Sigmoid colon (tissue), 7 donors: ENCODE data around the gene NUFIP1. TPM values are rescaled to one million over a fixed set of nuclear protein-coding genes. Genes with fewer than 3 reads are reported as not detected.

Experiments
- DNase-seq: peaks from one replicate; pipeline ENCODE4 v3.0.0-alpha.2; 2019
- H3K27ac ChIP-seq, 4 donors: fragments of 200-600 bp; sonication (generic); one replicate each; pipeline ENCODE4 v1.5.1; 2016 to 2019; ENCODE audit warnings: mild to moderate bottlenecking in 1 of 4
- H3K27me3 ChIP-seq, 3 donors: fragments of 200-600 bp; sonication (generic); one replicate each; pipeline ENCODE4 v1.5.1; 2019; ENCODE audit warnings: mild to moderate bottlenecking in 1 of 3
- H3K36me3 ChIP-seq, 4 donors: fragments of 200-600 bp; sonication (generic); one replicate each; pipeline ENCODE4 v1.5.1; 2016 to 2019
- H3K4me1 ChIP-seq, 4 donors: fragments of 200-600 bp; sonication (generic); one replicate each; pipeline ENCODE4 v1.5.1; 2017 to 2019
- H3K4me3 ChIP-seq, 4 donors: fragments of 200-600 bp; sonication (generic); one replicate each; pipeline ENCODE4 v1.5.1; 2017 to 2019; ENCODE audit warnings: mild to moderate bottlenecking in 2 of 4, moderate library complexity in 1 of 4
- H3K9me3 ChIP-seq, 4 donors: fragments of 200-600 bp in 3 of 4; sonication (generic) in 3 of 4; one replicate each; pipeline versions ENCODE4 v1.5.1 to v1.6.1; 2013 to 2019
- EP300 ChIP-seq, 4 donors: sonication (generic); formaldehyde crosslinking; IDR thresholded peaks; one replicate each; pipeline ENCODE4 v1.6.1; 2017; ENCODE audit warnings: antibody characterized with exemption in 4 of 4
- POLR2A ChIP-seq, 2 donors: fragments of 450-650 bp; IDR thresholded peaks; one replicate each; pipeline ENCODE4 v1.6.1; 2016; ENCODE audit warnings: antibody characterized with exemption in 2 of 2, mild to moderate bottlenecking in 2 of 2, moderate library complexity in 2 of 2
- POLR2AphosphoS5 ChIP-seq, 4 donors: sonication (generic); formaldehyde crosslinking; IDR thresholded peaks; one replicate each; pipeline ENCODE4 v1.6.1; 2017; ENCODE audit warnings: antibody characterized with exemption in 4 of 4
- WGBS, 2 donors: extraction: QIAGEN DNeasy Blood & Tissue Kit; methylation state at CpG; one replicate each; pipeline ENCODE4 v1.1.7; 2013; 5-methylcytosine and 5-hydroxymethylcytosine counted together
- intact Hi-C: fragments of 100-400 bp; cut with DNase I; formaldehyde crosslinking; loops from one replicate; pipeline ENCODE4 v1.15.1; 2023
- polyA plus RNA-seq, 3 donors: library from polyadenylated mRNA; stranded (reverse); fragments of 200-250 nt; gene quantifications; one replicate each; pipeline ENCODE4 v1.2.3, GENCODE V29; 2013
- total RNA-seq, 4 donors: library from RNA; depleted of rRNA; stranded (reverse); fragments of >200 nt; gene quantifications; one replicate each; pipeline ENCODE4 v1.1.0, GENCODE V29; 2016
- TF ChIP-seq, protein P1 (sequence below), 4 experiments: fragments of 450-650 bp in 3 of 4; fragments of 200-600 bp in 1 of 4; IDR thresholded peaks; one replicate each; pipeline ENCODE4 v1.5.1; 2016 to 2019; ENCODE audit warnings: antibody characterized with exemption in 4 of 4, mild to moderate bottlenecking in 3 of 4, moderate library complexity in 2 of 4
- donor health status: healthy with polysubstance abuse.
- donor health status: Bipolar disorder and iron deficiency.
- donor health status: healthy.

Gene NUFIP1
- total and polyA plus RNA-seq, 7 donors: 1.6 to 3.5 (median 2.7) TPM

DNA sequence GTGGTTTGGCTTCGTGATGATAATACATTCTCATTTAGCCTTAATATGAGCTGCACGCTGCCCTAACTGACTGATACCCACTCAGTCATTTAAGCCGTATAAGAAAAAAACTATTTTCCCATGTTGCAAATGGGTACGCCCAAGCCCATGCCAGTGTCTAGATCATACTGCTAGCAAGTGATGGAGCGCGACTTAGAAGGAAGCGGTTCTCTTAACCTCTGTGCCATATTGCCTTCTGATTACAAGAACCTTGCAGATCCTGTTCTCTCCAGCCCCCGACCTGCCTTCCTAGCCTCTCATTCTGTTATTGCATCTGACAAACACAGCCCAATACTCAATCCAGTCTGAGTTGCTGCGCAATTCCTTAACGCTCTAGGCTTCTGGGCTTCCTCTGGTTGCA is 670 bp upstream of the NUFIP1 start:
- WGBS, 2 donors: 4 to 8% methylated on average over 10 of the region's 10 CpGs
- peak overlapping the region; percentile 75 to 97 (median 86) for H3K4me3 ChIP-seq
- intact Hi-C loops: no loop called here
- H3K36me3 ChIP-seq: peaks cover 0 to 9% (median 0%) of the 10 kb centered on the region in 4 donors
- H3K4me1 ChIP-seq: peaks cover 0 to 44% (median 33%) of the 10 kb centered on the region in 4 donors
- peak overlapping the region; percentile 84 to 88 (median 88) for H3K27ac ChIP-seq
- DNase-seq: no peak
- no peaks in the 10 kb centered on the region for H3K27me3 ChIP-seq
- H3K9me3 ChIP-seq: no peaks in the 10 kb centered on the region
- TF ChIP-seq EP300 (IDR thresholded peaks at IDR 0.05): no peak
- TF ChIP-seq, protein P1, sequence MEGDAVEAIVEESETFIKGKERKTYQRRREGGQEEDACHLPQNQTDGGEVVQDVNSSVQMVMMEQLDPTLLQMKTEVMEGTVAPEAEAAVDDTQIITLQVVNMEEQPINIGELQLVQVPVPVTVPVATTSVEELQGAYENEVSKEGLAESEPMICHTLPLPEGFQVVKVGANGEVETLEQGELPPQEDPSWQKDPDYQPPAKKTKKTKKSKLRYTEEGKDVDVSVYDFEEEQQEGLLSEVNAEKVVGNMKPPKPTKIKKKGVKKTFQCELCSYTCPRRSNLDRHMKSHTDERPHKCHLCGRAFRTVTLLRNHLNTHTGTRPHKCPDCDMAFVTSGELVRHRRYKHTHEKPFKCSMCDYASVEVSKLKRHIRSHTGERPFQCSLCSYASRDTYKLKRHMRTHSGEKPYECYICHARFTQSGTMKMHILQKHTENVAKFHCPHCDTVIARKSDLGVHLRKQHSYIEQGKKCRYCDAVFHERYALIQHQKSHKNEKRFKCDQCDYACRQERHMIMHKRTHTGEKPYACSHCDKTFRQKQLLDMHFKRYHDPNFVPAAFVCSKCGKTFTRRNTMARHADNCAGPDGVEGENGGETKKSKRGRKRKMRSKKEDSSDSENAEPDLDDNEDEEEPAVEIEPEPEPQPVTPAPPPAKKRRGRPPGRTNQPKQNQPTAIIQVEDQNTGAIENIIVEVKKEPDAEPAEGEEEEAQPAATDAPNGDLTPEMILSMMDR (IDR thresholded peaks at IDR 0.05): no peak
- TF ChIP-seq POLR2AphosphoS5 (IDR thresholded peaks at IDR 0.05): no peak
- TF ChIP-seq POLR2A (IDR thresholded peaks at IDR 0.05): no peak

DNA sequence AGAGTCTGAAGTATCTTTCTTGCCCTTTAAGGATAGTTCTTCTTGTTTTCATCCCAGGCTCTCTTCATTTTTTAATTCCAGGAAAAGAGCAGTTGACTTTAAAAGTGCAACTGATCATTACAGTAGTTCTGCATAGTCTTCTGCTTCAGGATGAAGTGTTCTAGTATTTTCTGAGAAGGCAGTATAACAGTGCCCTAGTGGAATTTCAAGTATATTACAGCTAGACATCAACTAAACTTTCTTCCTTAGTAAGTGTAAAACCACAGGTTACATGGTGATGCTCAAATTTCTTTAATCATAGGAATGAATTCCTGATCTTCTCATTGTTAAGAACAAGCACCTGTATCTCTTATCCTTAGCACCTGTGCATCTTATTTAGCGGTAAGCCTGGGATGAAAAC is 10.9 kb downstream of the NUFIP1 start:
- Histone ChIP-seq H3K27me3 (no peaks in the 10 kb centered on the region), H3K9me3 (no peaks in the 10 kb centered on the region), H3K36me3 (peaks cover 0 to 53% (median 6%) of the 10 kb centered on the region in 4 donors), H3K27ac (no peak overlapping the region), H3K4me1 (no peaks in the 10 kb centered on the region), H3K4me3 (no peak overlapping the region)
- 96 to 97% methylated on average over 1 of the region's 1 CpG for WGBS, 2 donors
- DNase-seq: no peak
- TF ChIP-seq POLR2AphosphoS5 (IDR thresholded peaks at IDR 0.05) (no peak), POLR2A (IDR thresholded peaks at IDR 0.05) (no peak), EP300 (IDR thresholded peaks at IDR 0.05) (no peak)
- TF ChIP-seq, protein P1 (IDR thresholded peaks at IDR 0.05): no peak
- intact Hi-C loops: no loop called here

DNA sequence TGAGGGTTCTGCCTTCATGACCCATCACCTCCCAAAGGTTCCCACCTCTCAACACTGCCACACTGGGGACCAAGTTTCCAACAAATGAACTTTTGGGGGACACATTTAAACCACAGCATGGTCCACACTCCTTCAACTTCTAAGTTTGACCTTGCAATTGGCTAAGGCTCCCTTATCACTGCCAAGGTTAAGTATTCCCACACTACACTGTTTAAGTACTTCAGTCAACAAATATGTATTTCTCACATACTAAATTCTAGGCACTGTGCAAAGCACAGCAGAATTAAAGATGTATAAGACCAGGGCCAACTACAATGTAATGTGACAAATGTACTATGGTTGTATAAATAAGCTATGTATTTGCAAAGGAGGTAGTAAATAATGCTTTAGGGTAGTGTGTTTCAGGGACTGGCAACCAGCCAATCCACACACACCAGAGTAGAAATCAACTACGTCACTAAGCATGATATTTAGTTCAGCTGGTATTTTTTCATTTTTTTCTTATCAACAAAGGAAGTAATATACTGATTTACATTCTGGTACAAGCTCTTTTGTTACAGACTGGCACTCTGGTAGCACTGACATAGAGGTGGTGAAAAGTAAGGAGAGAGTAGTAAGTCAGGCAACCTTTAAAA is 12.2 kb downstream of the NUFIP1 start:
- Histone ChIP-seq H3K27ac (no peak overlapping the region), H3K4me1 (no peaks in the 10 kb centered on the region), H3K4me3 (no peak overlapping the region), H3K27me3 (no peaks in the 10 kb centered on the region), H3K36me3 (peaks cover 0 to 53% (median 6%) of the 10 kb centered on the region in 4 donors), H3K9me3 (no peaks in the 10 kb centered on the region)
- TF ChIP-seq POLR2A (IDR thresholded peaks at IDR 0.05): no peak
- TF ChIP-seq, protein P1 (IDR thresholded peaks at IDR 0.05): no peak
- 48 to 67% methylated on average over 1 of the region's 1 CpG for WGBS, 2 donors
- intact Hi-C loops: no loop called here
- DNase-seq: no peak

DNA sequence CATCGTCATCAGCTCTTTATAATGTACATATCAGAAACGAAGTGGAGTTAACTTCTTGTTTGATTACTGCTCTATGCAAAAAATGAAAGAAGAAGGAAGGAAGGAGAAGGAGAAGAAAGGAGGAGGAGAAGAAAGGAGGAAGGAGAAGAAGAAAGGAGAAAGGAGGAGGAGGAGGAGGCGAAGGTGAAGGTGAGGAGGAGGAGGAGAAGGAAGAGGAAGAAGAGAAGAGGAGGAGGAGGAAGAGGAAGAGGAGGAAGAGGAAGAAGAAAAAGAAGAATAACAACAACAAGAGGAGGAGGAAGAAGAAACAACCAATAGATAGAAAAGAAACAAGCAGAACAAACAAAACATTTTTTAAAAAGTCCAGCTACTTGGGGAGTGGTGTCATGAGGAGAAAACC is 13.1 kb downstream of the NUFIP1 start:
- no peak for DNase-seq
- TF ChIP-seq POLR2A (IDR thresholded peaks at IDR 0.05) (no peak), EP300 (IDR thresholded peaks at IDR 0.05) (no peak), POLR2AphosphoS5 (IDR thresholded peaks at IDR 0.05) (no peak)
- TF ChIP-seq, protein P1 (IDR thresholded peaks at IDR 0.05): no peak
- intact Hi-C loops: no loop called here
- Histone ChIP-seq H3K36me3 (peaks cover 0 to 53% (median 6%) of the 10 kb centered on the region in 4 donors), H3K9me3 (no peaks in the 10 kb centered on the region), H3K4me1 (no peaks in the 10 kb centered on the region), H3K27me3 (no peaks in the 10 kb centered on the region), H3K27ac (no peak overlapping the region), H3K4me3 (no peak overlapping the region)
- 79 to 86% methylated on average over 3 of the region's 3 CpGs for WGBS, 2 donors
